Breast epithelium (tissue), 3 donors: ENCODE data around the gene PCDH9.

ENCODE experiments used
- POLR2A ChIP-seq: fragments of 450-650 bp; IDR thresholded peaks from one replicate; pipeline ENCODE4 v1.6.1; 2016; ENCODE audit warnings: antibody characterized with exemption, mild to moderate bottlenecking, moderate library complexity
- POLR2AphosphoS5 ChIP-seq, 3 donors: sonication (generic); formaldehyde crosslinking; IDR thresholded peaks; one replicate each; pipeline ENCODE4 v1.6.1; 2017; ENCODE audit warnings: antibody characterized with exemption in 3 of 3
- TF ChIP-seq, protein P1 (sequence below), 3 donors: fragments of 450-650 bp; IDR thresholded peaks; one replicate each; pipeline ENCODE4 v1.5.1; 2016 to 2017; ENCODE audit warnings: antibody characterized with exemption in 3 of 3, mild to moderate bottlenecking in 3 of 3, moderate library complexity in 3 of 3

DNA sequence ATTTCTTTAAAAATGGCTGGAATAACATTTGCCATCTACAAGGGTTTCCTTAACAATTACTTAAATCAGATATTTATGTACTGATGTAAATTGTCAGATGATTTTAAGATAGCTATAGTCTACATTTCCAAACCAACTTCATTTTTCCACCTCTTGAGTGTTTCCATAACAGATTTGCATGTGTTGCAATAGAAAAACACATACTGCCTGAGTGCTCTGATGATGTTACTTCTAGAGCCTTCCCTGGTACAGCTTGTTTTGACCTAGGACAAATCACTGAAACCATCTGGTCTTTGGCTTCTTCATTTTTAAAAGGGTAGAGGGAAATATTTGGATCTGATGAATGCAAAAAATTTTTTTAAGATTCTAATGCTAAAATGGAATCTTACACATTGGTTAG is 245.9 kb downstream of the PCDH9 start:
- TF ChIP-seq, protein P1, sequence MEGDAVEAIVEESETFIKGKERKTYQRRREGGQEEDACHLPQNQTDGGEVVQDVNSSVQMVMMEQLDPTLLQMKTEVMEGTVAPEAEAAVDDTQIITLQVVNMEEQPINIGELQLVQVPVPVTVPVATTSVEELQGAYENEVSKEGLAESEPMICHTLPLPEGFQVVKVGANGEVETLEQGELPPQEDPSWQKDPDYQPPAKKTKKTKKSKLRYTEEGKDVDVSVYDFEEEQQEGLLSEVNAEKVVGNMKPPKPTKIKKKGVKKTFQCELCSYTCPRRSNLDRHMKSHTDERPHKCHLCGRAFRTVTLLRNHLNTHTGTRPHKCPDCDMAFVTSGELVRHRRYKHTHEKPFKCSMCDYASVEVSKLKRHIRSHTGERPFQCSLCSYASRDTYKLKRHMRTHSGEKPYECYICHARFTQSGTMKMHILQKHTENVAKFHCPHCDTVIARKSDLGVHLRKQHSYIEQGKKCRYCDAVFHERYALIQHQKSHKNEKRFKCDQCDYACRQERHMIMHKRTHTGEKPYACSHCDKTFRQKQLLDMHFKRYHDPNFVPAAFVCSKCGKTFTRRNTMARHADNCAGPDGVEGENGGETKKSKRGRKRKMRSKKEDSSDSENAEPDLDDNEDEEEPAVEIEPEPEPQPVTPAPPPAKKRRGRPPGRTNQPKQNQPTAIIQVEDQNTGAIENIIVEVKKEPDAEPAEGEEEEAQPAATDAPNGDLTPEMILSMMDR (IDR thresholded peaks at IDR 0.05): no peak
- TF ChIP-seq POLR2A: no peak
- no peak for TF ChIP-seq POLR2AphosphoS5 (IDR thresholded peaks at IDR 0.05)
